Right hindlimb (tissue), 1 donor: ENCODE measurements around the gene TST.

Experiments
- DNase-seq: peaks from one replicate; pipeline ENCODE4 v3.0.0-alpha.2; 2018

Gene TST

DNA sequence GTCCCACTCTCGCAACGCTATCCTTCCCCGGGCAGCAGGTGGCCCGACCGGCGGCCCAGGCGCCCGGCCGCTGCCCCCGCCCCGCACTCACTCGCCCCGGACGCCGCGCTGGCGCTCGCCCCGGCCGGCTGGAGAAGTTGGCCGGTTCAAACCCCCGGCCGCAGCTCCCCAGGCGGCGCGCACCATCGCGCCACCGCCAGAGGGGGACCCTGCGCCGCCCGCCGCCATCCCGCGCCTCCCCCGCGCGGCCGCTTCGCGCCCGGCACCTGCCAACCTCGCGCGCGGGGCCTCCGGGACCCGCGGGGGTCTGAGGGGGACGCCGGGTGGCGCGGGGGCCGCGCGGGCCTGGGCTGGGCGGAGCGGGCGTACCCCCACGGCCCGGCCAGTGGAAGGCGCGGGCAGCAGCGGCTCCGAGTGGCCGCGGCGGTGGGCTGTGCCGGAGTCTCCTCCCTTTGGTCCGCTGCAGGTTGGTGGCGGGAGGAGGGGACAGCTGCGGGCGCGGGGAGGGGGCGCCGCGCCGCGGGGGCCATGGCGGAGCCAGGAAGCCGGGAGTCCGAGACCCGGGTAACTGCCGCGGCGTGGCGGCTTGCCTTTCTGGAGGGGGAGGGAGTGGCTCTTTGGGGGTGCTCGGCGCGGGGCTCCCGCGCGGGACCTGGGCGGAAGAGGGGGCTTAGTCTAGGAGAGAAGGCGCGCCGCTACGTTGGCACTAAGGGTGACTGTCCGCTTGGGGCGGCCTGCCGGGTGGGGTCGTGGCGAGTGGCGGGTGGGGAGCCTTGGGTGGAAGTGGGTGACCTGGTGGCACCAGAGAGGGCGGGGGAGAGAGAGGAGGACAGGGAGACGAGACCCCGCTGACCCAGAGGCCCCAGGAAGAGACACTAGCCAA is at the start of gene TST, which contains the start of gene MPST:
TSS of gene TST (minus strand) at position 139 of the 883 bp plus-strand sequence. CDS start 715 bp downstream, outside the sequence.
TSS of gene MPST (plus strand) at position 434 of the 883 bp plus-strand sequence. CDS start at position 529, 95 bp downstream.
- peak; percentile 89 for DNase-seq

DNA sequence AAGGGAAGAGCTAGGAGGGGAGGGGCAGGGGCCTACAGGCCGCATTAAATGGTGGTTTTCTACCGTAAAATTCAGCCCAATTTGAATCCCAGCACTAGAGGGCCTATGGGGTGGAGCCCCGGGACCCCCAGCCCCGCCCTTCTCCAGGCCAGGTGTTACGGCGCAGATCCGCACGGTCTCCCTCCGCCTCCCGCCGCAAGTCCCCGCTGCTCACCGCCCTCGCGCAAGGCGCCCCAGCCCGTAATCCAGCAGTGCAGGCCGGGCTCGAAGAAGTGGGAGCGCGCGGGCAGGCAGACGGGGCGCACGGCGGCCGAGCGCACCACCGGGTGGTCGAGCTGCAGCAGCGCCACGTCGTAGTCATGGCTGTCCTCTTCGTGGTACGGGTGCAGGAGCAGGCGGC is 49.6 kb upstream of the TST start:
- no peak for DNase-seq

DNA sequence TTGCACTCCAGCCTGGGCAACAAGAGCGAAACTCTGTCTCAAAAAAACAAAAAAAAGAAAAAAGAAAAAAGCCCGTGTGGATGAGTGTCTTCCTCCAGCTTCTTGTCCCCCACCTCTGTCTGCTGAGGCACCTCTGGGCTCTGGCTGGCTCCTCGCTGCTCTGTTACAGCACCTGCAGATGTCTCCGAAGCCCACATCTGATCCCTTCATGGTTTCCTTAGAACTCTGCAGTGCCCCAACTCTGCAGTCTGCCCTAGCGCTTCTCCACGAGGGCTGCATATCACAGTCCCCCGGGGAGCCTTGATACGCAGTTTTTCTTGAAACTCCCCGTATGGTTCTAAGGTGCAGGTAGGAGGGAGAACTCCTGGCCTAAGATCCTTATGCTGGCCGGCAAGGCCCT is 48.2 kb upstream of the TST start:
- DNase-seq = no peak

DNA sequence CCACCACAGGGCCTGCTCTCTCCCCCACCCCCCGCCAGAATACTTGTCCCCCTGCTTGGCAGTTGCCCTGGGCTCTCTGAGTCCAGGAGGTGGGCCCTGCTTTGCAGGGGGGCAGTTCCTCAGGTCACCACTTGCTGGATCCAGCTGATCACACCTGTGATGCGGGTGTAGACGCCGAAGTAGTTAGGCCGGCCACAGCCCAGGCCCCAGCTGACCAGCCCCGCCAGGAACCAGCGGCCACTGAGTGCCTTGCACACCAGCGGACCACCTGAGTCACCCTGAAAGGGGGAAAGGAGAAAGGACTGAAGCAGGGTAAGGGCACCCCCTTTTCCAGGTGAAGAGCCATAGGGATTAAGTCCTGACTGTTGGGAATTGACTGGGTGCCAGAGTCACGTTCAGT is 46.7 kb upstream of the TST start:
- DNase-seq = no peak

DNA sequence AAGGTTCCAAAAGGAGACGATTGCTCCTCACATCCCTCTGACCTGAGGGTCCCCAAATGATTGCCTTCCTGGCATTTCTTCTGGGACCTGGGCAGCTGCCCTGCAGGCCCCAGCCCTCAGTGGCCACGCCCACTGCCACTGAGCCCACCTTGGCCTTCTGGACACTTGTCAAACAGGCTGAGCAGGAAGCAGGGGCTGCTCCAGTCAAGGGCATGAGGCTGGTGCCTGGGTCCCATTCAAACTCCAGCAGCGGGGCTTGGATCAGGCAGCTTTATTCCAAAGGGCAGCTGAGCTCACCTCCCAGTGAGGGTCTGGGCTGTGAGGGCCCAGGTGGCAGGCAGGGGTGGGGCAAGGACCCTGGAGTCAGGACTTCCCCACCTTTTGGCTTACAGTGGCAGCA is 45.9 kb upstream of the TST start:
- no peak for DNase-seq

DNA sequence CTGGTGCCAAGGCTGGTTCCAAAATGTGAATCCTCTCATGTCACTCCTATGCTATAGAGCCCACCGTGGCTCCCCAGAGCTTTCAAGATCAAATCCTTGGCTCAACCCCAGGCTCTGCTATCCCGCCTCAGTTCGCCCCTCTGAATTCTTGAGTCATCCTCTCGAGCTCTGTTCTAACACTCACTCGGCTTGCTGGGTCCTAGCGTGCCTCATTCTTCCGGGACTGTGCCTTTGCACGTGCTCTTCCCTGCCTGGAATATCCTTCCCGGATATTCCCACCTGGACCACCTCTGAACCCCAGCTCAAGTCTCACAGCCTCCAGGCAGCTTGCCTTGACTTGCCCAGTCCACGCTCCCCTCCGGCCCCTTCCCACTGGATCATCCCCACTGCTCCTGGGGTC is 45.3 kb upstream of the TST start:
- no peak for DNase-seq

DNA sequence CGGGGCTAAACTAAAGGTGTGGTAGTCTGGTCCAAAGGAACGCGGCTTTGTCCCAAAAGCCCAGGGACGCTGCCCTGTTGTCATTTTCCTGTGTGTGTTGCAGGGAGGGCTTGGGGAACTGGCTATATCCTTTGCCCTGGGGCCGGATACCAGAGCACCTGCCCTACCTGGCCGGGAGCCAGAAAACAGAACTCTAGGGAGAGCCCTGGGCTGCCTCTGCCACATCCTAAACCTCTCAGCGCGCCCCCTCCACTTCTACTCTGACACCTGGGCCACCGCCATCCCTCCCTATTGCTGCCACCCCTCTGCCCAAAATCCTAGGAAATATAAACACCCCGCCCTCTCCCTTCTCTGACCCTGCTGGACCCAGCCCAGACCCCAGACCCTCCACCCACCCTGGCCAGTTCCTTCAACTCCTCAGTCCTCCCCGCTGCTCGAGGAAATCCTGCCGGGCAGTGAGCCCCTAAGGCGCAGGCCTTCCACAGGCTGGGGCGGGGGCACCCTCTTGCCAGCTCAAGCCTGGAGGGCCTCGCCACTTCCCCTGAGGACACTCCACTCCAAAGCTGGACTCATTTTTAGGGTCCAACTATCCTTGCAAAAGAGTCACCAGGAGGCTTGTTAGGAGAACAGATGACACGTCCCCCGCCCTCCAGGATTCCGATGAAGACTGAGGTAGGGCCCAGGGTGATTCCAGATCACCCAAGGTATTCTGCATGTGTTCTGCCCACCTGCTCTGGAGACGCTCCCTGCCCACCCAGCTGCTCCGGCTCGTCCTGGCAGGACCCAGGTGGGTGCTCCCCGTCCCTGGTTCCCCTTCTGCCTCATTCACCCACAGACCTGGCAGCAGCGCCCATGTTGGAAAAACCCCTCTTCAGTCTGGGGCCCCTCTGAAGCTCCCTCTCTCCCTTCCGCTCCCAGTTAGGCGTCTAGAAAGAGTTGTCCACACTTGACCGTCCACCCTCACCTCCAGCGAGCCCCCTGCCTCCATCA is 44.5 kb upstream of the TST start:
- no peak for DNase-seq

DNA sequence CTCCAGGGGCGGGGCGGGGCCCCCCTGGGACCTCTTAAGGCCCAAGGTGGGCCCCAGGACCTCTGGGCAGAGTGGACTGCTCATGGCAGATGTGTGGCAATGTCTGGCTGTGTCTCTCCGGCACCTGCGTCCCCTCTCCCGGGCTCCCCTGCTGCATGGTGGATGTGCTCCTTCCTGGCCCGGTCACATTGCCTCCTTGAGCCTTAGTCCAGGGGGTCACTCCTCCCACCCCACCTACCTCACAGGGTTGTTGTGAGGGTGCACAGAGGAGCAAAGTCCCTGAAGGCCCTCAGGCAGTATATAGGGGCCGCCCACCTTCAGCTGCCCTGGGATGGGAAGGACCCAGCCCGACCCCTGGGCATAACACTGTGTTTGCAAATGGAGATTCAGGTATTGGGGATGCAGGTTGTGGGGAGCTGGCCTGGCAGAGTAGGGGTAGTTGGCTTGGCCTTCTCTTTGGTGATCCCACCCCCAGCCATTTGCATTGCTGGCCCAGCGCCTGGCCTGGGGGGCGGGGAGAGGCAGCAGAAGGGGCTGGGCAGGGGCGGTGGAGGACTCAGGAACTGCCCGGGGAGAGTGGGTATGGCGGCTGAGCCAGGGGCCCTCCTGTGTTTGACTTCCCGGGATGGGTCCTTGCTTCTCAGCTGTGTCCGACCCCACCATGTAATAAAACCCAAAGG is 43.6 kb upstream of the TST start:
- DNase-seq = no peak

DNA sequence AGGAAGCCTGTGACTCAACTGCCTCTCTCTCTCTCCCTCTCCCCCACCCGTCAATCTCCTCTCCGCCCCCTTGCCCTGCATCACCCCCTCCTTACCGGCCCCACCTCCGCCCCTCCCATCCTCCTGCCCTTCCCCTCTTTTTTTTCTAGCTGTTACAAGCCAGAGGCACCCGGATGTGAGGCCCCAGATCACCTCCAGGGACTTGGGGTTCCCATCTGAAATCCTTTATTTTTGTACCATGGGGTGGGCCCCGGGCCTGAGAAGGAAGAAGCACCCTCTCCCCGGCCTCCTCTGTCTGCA is 43.1 kb upstream of the TST start:
- DNase-seq = no peak

DNA sequence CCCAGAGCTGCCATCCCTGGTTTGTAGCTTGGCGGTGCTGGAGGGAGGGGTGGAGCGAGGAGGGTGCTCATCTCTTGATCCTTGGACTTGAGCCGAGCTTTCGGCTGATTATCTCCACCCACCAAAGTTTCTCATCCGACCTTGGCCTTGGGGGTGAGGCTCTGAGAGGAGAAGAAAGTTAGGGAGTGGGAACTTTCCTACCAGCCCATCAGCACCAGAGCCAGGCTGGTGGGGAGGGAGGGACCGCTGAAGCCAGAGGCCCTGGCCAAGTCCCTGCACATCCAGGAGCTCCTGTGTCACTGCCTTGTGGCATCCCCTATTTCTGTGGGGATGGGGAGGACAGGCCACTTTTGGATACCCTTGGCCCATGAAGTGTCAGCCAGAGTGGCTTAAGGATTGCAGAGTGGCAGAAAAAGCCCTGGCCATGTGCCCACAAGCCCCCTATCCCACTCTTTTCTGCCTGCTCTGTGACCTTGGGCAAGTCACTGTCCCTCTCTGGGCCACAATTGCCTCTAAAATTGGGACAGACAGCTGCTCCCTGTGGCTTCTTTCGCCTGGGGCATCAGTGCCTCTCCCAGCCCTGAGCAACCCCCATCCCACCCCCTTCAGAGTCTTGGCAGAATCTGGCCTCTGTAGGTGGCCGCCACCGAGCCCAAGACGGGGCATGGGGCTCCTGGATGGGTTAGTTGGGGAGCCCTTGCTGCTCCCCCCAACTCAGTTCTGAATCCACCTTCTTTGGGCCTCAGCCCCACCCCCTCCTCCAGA is 42.5 kb upstream of the TST start:
- DNase-seq = no peak

DNA sequence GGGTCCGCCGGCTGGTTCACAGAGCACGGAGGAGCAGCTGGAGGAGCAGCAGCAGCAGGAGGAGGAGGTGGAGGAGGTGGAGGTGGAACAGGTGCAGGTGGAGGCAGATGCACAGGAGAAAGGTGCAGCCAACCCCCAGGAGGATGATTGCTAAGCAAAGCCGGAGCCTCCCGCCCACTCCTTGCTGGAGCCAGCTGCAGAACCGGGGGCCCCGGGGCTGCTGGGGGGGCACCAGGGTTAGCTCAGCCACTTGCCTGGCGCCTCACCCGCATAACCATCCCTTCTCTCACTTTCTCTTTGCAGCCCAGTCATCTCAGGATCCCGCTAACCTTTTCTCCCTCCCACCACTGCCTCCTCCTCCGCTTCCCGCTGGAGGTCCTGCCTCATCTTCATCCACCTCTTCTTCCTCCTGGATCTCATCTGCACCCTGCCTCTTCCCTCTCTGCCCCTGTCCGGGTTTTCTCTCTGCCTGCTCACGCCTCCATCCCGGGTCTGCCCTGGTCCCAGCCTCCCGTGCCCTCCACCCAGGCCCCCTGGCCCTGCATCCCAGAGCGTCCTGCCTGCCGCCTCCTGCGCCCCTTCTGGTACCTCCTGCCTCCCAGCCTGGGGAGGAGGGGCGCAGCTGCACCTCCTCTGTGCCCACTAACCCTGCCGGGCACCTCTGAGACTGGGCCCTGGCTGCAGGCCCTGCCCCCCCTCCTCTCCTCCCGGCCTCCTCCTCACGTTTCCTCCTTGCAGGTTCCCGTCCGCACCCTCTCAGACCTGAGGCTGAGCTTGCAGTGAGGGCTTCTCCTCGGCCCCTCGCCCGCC is 41.8 kb upstream of the TST start:
- DNase-seq = no peak

DNA sequence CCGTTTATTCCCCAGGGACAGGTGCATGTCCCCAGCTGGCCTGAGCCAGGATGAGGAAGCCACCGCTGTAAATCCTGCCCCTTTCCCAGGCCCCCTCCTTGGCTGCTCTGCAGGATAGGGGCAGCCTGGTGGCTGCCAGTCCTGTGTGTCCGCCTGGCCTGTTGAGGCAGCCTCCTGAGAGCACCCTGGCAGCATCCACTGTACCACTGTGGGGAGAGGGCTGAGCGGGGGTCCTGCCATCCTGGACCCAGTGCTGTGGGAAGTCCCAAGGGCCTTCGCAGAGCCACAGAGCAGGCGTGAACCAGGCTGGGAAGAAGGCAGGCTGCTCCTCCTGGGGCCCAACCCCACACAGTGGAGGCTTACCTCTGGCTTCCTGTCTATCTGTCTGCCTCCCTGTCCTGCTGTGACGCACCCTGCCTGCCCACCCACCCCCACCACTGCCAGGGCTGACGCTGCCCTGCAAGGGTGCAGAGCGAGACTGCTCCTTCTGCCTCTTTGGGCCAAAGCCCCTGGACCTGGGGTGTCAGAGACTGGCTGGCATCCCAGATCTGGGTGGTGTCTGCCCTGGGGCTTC is 40.7 kb upstream of the TST start:
- no peak for DNase-seq

DNA sequence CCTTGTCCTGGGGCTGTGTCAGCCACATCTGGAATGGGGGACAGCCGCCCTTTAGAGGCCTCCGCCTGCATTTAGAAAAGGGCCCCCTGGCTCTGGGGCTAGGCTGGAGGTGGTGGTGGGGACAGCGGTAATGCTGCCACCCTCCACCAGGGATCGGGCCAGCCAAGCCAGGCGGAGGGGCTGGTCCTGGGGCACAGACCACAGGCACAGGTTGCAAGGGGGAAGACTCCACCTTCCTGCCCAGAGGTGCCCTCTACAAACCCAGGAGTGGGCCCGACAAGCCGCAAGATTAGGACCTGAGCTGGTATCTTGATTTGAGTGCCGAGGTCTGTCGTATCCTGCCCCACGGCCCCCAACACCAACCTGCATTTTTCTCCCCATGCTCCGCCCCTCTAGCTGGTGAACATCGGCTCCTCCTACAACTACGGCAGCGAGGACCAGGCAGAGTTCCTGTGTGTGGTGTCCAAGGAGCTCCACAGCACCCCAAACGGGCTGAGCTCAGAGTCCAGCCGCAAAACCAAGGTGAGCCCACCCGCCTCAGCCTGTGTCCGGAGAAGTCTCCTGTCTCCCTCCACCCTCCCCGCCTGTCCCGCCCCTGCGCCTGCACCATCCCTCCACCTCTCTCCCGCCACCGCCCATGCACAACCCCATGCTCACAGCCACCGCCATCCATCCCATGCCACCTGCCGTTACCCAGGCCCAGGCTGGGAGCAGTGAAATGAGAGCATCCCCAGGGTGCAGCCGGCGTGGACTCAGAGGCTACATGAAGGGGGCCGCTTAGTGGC is 39.9 kb upstream of the TST start:
- no peak for DNase-seq

DNA sequence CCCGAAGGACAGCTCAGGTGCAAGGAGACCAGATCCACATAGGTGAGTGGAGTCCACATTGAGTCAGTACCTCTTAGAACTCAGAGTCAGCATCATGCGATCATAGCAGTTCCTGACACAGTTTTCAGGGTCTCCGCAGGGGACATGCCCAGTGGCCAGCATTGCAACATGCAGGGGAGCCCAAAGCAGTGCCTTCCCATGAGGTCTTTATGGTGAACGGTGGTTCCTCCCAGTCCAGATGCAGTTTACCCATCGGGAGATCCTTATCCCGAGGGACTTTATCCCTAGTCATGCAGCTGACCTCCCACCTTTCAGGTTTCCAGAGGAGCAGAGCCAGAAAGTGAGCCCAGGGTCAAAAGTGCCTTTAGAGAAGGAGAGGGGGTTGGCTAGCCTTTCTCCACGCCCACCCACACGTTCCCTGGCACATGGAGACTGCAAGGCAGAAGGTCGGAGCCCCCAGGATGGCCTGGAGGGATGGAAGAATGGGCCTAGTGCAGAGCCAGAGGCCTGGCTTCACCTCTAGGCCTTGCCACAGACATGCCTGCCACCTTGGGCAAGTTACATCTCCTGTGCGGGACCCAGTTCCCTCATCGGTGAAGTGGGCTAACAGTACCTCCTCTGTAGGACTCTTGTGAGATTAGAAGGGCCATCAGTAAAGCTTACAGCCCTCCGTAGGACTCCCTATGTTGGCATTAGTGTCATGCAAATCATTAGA is 38.7 kb upstream of the TST start:
- no peak for DNase-seq

DNA sequence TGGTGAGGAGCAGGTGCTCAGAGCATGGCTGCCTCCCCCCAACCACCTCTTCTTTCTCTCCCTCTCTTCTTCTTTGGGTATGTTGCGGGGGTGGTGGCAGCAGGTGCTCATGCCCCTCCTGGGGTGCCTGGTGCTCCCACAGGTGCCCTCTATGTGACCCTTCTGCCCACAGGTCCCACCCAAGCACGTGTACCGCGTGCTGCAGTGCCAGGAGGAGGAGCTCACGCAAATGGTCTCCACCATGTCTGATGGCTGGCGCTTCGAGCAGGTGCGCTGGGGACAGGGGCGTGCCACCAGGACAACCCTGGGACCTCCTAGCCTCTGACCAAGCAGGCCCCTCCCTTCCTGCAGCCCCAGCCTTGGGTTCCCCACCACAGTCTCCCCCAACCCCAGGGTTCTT is 38.0 kb upstream of the TST start:
- no peak for DNase-seq

DNA sequence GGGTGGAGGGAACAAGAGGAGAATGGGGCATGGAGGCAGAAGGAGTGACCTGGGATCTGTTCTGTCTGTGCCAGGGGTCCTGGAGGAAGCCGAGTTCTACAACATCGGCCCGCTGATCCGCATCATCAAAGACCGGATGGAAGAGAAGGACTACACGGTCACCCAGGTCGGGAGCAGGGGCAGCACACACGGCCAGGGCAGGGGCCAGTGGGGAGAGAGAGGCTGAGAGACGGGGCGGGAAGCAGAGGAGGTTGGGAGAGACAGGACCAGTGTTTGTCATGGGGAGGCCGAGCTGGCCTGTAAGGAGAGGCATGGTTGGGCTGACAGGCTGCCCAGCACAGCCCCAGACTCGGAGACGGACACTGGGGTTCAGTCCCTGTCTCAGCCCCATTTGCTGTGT is 37.0 kb upstream of the TST start:
- DNase-seq = no peak

DNA sequence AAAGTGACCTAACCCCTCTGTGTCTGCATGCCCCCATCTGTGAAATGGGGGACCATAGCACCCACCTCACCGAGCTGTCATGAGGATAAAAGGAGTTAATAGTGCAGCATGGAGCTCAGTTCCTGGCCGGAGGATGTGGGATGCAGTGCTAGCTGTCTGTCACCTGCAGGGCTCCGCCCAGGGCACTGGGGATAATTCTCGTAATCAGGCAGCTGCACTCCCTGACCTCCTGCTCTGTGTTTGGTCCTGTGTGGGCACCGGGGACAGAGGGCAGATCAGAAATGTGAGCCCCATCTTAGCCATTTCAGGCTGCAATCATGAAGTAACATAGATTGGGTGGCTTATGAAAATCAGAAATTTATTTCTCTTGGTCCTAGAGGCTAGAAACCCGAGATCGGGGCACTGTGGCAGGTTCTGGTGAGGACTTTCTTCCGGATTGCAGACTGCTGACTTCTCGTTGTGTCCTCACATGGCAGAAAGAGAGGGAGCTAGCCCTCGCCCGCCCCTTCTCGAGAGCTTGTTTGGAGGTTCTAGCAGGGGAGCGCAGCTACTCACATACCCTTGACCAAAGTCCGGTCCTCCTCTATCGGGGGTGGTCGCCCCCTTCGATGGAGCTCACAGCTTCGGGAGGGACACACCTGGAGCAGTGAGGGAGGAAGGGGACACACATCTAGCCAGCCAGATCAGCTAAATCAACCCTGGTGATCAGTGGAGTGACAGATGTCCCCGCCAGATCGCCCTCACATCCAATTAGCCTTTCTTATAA is 35.5 kb upstream of the TST start:
- DNase-seq = no peak

DNA sequence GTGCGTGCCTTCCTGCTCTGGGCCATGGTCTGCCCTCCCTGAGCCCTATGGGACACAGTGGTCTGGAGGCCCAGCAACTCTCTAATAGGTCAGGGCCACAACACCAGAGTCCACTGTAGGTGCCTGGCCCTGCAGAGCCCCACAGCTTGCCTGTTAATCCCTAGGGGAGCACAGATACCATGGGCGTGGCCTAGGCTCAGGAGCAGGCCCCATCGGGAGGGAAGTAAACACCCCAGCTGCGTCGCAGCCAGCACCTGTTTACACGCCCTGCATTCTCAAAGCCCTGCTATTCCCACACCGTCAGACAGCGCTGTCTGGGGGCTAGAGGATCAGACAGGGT is 34.8 kb upstream of the TST start:
- DNase-seq = no peak
